Mesothelial cell of epicardium (in vitro differentiated cells): ENCODE results near the gene ASB6. TPM values are rescaled to one million over a fixed set of nuclear protein-coding genes. Genes with fewer than 3 reads are reported as not detected.
A peak's percentile ranks its signal among the peaks of the same experiment; 100 is the strongest.

ENCODE experiments used
- DNase-seq, 2 experiments: peaks; one replicate each; pipeline ENCODE4 v3.0.0; 2021; ENCODE audit warnings: low spot score in 2 of 2; ENCODE audit not compliant: unreplicated experiment in 2 of 2
- H3K27ac Mint-ChIP-seq: 2 replicates; pipeline ENCODE4 v1.8.0; 2021; ENCODE audit warnings: mixed read lengths
- H3K27me3 Mint-ChIP-seq: 2 replicates; pipeline ENCODE4 v1.8.0; 2021; ENCODE audit warnings: low read depth, mixed read lengths
- H3K36me3 Mint-ChIP-seq: 2 replicates; pipeline ENCODE4 v1.8.0; 2021; ENCODE audit warnings: mixed read lengths
- H3K4me1 Mint-ChIP-seq: 2 replicates; pipeline ENCODE4 v1.8.0; 2021; ENCODE audit warnings: mixed read lengths
- H3K4me3 Mint-ChIP-seq: 2 replicates; pipeline ENCODE4 v1.8.0; 2021; ENCODE audit warnings: mild to moderate bottlenecking, moderate library complexity, mixed read lengths
- H3K9me3 Mint-ChIP-seq: 2 replicates; pipeline ENCODE4 v1.8.0; 2021; ENCODE audit warnings: mixed read lengths
- CTCF ChIP-seq: fragments of 200-600 bp; sonication (generic); IDR thresholded peaks from one replicate; pipeline ENCODE4 v1.5.0; 2021; ENCODE audit warnings: antibody characterized with exemption; ENCODE audit not compliant: unreplicated experiment
- total RNA-seq: library from RNA; stranded (reverse); gene quantifications from 3 replicates; pipeline ENCODE4 v1.2.1, GENCODE V29; 2021

The ASB6 gene
- total RNA-seq, 1 donor from 2014 or later, result 24.6 TPM

DNA sequence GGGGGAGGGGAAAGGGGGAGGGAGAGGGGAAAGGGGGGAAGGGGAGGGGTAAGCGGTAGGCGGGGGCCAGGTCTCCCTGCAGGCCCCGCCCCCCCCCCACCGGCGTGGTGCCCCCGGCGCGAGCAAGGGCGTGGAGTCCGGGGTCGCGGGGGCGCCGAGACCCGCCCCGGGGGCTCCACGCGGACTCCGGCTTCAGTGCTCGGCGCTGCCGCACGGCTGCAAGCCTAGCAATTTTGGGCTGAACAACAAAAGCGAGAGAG lies 31.8 kb downstream of the ASB6 start:
- H3K4me3 Mint-ChIP-seq, result peak overlapping the region; percentile 79
- DNase-seq, result no peak
- H3K27ac Mint-ChIP-seq, result no peak overlapping the region
- no peaks in the 10 kb centered on the region for H3K27me3 Mint-ChIP-seq
- peaks cover 24% of the 10 kb centered on the region for H3K4me1 Mint-ChIP-seq
- H3K9me3 Mint-ChIP-seq, result no peaks in the 10 kb centered on the region
- no peak for TF ChIP-seq CTCF
- no peaks in the 10 kb centered on the region for H3K36me3 Mint-ChIP-seq

DNA sequence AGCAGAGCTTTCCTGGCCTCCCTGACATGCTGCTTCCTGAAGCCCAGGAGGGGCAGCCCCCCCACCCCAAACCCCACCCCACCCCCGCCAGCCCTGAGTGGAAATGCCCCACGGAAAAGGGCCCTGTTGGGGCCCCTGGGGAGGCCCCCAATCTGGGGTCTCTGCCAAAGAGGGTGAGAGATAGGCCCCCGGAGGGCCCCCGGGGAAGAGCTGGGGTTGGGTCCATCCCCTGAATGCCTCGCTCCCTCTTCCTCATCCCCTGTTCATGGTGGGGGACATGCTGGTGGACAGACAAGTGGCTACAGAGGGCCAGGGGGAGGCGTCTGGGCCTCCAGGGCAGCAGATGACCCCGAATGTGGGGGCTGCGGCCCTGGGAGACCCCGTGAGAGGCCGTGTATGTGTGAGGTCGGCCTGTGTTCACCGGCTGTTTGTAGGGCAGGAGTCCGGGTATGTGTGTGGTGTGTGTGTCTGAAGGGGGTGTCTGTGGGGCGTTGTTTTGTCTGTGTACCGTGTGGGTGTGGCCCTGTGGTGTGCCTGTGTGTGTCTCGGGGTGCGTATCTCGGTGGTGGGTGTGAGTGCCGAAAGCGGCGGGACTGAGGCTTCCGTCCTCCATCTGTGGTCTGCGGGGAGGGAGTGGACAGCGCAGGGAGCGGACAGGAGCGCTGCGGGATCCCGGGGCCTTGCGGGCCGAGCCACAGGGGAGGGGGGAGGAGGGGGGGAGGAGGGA lies 32.3 kb downstream of the ASB6 start:
- Mint-ChIP-seq H3K36me3 (no peaks in the 10 kb centered on the region), H3K4me1 (peaks cover 28% of the 10 kb centered on the region), H3K27ac (peak overlapping the region; percentile 97), H3K4me3 (peak overlapping the region; percentile 80), H3K9me3 (no peaks in the 10 kb centered on the region), H3K27me3 (no peaks in the 10 kb centered on the region)
- no peak for TF ChIP-seq CTCF
- DNase-seq, result no peak

- DNase-seq, result no peak
- no peak for TF ChIP-seq CTCF
- Mint-ChIP-seq H3K27ac (peak overlapping the region; percentile 89), H3K9me3 (no peaks in the 10 kb centered on the region), H3K4me1 (peaks cover 30% of the 10 kb centered on the region), H3K27me3 (no peaks in the 10 kb centered on the region), H3K4me3 (peak overlapping the region; percentile 46), H3K36me3 (no peaks in the 10 kb centered on the region)
Observed at GRCh38 chr9:129608561-129609481, 33.1 kb downstream of the ASB6 start.

- H3K4me3 Mint-ChIP-seq, result no peak overlapping the region
- H3K27ac Mint-ChIP-seq, result peak overlapping the region; percentile 91
- no peak for TF ChIP-seq CTCF
Observed at GRCh38 chr9:129607027-129607387, 34.9 kb downstream of the ASB6 start.

DNA sequence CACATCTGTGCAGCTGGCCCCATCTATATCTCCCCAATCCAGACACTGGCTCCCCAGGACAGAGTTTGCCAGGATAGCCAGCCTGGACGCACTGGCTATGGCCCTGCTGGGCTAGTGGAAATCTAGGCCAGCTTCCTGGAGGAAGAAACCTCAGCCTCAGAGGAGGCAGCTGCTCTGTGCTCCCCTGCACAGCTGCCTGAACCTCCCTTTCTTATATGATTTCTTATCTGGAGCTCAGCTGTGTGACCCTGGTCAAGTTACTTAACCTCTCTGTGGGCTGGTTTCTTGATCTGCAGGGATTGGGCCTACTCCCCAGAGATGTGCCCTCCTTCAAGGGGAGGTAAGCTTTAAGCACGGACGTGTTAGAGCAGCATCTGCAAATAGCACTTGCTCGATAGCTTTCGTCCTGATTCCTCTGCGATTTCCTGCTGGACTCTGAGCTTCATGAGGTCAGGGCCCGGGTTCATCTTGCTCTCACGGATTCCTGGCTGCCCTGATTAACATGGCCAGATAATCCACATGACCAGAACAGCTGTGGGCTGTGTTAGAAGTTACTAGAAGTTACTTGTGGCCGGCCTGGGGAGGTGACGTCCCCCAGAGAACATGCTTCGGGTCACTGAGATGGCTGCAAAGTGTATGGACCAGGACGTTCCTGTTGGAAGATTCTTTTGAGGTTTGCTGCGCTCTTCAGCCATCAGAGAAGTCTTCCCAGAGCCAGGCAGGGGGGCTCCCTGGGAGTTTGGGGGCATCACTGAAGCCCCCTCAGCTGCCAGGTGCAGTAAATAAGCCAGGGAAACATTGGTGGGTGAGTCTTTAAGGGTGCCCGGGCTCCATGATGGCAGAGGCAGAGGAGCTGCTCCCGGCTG lies 35.6 kb downstream of the ASB6 start:
- DNase-seq, result no peak
- TF ChIP-seq CTCF, result no peak
- H3K36me3 Mint-ChIP-seq, result no peaks in the 10 kb centered on the region
- H3K9me3 Mint-ChIP-seq, result no peaks in the 10 kb centered on the region
- H3K27ac Mint-ChIP-seq, result peak overlapping the region; percentile 91
- peaks cover 44% of the 10 kb centered on the region for H3K4me1 Mint-ChIP-seq
- no peaks in the 10 kb centered on the region for H3K27me3 Mint-ChIP-seq
- no peak overlapping the region for H3K4me3 Mint-ChIP-seq

More at GRCh38 chr9:129607027-129607387, 34.9 kb downstream of the ASB6 start:
- Mint-ChIP-seq H3K27me3 (no peaks in the 10 kb centered on the region), H3K36me3 (no peaks in the 10 kb centered on the region), H3K9me3 (no peaks in the 10 kb centered on the region), H3K4me1 (peaks cover 44% of the 10 kb centered on the region)
- no peak for DNase-seq
